Gastroesophageal sphincter (tissue), 3 donors: ENCODE results near the gene SLC35F3.

Experiments used
- EP300 ChIP-seq: sonication (generic); formaldehyde crosslinking; IDR thresholded peaks from one replicate; pipeline ENCODE4 v1.6.1; 2017; ENCODE audit warnings: antibody characterized with exemption, mild to moderate bottlenecking
- POLR2A ChIP-seq, 2 donors: fragments of 450-650 bp; IDR thresholded peaks; one replicate each; pipeline ENCODE4 v1.6.1; 2017; ENCODE audit warnings: antibody characterized with exemption in 2 of 2, mild to moderate bottlenecking in 2 of 2, moderate library complexity in 1 of 2
- POLR2AphosphoS5 ChIP-seq: sonication (generic); formaldehyde crosslinking; IDR thresholded peaks from one replicate; pipeline ENCODE4 v1.6.1; 2017; ENCODE audit warnings: antibody characterized with exemption
- TF ChIP-seq, protein P1 (sequence below), 4 experiments: fragments of 200-600 bp in 2 of 4; fragments of 450-650 bp in 2 of 4; sonication (generic) in 1 of 4; IDR thresholded peaks; one replicate each; pipeline ENCODE4 v1.5.1; 2017 to 2019; ENCODE audit warnings: antibody characterized with exemption in 4 of 4, mild to moderate bottlenecking in 2 of 4, moderate library complexity in 2 of 4

DNA sequence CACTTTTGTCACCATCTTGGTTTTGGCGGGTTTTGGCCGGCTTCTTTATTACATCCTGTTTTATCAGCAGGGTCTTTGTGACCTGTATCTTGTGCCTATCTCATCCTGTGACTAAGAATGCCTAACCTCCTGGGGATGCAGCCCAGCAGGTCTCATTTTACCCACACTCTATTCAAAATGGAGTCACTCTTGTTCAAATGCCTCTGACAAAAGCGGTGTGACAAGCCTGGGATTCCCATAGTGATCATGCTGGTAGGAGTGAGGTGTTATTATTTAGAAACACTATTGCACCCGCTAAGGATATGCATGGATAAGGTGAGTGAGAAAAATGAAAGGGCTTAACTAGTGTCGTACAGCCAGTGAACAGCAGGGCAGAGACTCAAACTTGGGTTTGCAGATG, 357.1 kb downstream of the SLC35F3 start:
- TF ChIP-seq, protein P1, sequence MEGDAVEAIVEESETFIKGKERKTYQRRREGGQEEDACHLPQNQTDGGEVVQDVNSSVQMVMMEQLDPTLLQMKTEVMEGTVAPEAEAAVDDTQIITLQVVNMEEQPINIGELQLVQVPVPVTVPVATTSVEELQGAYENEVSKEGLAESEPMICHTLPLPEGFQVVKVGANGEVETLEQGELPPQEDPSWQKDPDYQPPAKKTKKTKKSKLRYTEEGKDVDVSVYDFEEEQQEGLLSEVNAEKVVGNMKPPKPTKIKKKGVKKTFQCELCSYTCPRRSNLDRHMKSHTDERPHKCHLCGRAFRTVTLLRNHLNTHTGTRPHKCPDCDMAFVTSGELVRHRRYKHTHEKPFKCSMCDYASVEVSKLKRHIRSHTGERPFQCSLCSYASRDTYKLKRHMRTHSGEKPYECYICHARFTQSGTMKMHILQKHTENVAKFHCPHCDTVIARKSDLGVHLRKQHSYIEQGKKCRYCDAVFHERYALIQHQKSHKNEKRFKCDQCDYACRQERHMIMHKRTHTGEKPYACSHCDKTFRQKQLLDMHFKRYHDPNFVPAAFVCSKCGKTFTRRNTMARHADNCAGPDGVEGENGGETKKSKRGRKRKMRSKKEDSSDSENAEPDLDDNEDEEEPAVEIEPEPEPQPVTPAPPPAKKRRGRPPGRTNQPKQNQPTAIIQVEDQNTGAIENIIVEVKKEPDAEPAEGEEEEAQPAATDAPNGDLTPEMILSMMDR (IDR thresholded peaks at IDR 0.05), result no peak
- TF ChIP-seq POLR2A (IDR thresholded peaks at IDR 0.05) (no peak), EP300 (no peak), POLR2AphosphoS5 (no peak)
